GM10266 (cell line): ENCODE data around the gene ROBO1.
"Not testable (repeated sequence)": the region's sequence is repeated elsewhere in the genome, so short reads cannot be mapped to it uniquely, and the experiment has no call there.

Experiments
- DNase-seq: peaks from one replicate; pipeline ENCODE4 v3.0.0; 2012; ENCODE audit errors: extremely low spot score
- TF ChIP-seq, protein P1 (sequence below): IDR thresholded peaks from 2 replicates; pipeline ENCODE4 v1.5.1; 2012; ENCODE audit warnings: mild to moderate bottlenecking, low read depth; ENCODE audit not compliant: control insufficient read depth, insufficient read depth; ENCODE audit errors: missing control alignments

The ROBO1 gene

DNA sequence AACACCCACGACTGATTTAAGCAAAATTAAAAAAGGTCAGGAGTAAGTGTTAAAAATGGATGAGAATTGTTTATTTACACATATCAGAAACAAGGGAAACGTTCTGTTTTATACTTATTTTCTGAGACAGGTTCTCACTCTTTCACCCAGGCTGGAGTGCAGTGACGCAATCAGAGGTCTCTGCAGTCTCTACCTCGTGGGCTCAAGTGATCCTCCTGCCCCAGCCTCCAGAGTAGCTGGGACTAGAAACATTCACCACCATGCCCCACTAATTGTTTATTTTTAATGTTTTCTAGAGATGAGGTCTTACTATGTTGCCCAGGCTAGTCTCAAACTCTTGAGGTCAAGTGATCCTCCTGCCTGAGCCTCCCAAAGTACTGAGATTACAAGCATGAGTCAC lies 1080.3 kb downstream of the ROBO1 start:
- DNase-seq: no peak
- TF ChIP-seq, protein P1, sequence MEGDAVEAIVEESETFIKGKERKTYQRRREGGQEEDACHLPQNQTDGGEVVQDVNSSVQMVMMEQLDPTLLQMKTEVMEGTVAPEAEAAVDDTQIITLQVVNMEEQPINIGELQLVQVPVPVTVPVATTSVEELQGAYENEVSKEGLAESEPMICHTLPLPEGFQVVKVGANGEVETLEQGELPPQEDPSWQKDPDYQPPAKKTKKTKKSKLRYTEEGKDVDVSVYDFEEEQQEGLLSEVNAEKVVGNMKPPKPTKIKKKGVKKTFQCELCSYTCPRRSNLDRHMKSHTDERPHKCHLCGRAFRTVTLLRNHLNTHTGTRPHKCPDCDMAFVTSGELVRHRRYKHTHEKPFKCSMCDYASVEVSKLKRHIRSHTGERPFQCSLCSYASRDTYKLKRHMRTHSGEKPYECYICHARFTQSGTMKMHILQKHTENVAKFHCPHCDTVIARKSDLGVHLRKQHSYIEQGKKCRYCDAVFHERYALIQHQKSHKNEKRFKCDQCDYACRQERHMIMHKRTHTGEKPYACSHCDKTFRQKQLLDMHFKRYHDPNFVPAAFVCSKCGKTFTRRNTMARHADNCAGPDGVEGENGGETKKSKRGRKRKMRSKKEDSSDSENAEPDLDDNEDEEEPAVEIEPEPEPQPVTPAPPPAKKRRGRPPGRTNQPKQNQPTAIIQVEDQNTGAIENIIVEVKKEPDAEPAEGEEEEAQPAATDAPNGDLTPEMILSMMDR: no peak

DNA sequence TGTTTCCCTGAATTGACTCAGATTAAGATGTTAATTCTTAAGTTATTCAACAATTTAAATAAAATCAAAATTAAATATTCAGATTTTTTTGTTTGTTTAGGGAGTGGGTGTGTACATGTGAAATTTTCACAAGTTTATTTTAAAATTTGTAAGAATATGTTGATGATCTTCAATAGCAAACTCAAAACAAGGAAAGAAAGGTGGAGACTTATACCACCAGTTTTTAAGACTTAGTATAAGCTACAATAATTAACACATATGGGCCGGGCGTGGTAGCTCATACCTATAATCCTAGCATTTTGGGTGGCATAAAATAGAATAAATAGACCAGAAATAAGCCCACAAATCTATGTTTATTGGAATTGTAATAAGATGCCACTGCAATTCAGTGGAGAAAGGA lies 1084.5 kb downstream of the ROBO1 start:
- no peak for DNase-seq
- TF ChIP-seq, protein P1: no peak

DNA sequence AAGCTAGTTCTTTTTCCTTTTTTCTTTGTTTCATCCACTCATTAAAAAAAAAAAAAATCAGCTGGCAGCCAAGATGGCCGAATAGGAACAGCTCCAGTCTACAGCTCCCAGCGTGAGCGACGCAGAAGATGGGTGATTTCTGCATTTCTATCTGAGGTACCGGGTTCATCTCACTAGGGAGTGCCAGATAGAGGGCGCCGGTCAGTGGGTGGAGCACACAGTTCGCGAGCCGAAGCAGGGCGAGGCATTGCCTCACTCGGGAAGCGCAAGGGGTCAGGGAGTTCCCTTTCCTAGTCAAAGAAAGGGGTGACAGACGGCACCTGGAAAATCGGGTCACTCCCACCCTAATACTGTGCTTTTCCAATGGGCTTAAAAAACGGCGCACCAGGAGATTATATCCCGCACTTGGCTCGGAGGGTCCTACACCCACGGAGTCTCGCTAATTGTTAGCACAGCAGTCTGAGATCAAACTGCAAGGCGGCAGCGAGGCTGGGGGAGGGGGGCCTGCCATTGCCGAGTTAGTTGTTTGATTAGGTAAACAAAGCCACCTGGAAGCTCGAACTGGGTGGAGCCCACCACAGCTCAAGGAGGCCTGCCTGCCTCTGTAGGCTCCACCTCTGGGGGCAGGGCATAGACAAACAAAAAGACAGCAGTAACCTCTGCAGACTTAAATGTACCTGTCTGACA lies 1092.5 kb downstream of the ROBO1 start:
- DNase-seq: not testable (repeated sequence)

DNA sequence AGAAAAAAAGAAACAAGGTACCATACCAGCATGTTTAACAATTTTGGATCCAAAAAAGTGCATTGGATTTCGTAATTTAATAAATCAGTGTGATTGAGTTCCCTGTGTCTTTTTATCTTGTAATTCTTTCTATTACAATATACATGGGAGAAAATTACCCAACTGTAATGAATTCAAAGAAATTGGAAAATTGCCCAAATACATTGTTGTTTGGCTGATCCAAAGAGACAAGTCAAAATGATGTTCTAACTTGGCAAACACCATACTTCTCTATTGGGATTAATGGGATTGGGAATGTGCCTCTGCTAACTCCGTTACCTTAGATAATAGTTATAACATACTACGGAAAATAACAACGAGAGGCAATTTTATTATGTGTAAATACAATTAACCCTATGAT lies 1097.1 kb downstream of the ROBO1 start:
- DNase-seq: no peak

DNA sequence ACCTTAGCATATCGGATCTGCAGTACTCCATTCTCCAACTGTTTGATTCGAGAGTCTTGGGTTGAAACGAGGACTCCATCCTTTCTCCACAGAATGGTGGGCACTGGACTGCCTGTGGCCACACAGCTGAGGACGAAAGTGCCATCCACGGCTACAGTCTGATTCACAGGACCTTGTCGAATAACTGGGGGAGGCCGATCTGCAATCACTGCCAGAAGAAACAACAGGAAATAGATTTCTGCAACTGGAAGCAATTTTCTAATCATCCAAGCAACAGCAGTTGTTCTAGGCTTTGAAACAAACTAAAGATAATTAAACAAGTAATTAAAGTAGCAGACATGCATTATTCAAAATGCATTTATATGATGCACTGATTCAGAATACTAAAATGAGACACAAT lies 1097.7 kb downstream of the ROBO1 start:
- DNase-seq: no peak
- TF ChIP-seq, protein P1: no peak

More for the DNA sequence above, 1097.1 kb downstream of the ROBO1 start:
- TF ChIP-seq, protein P1: no peak

DNA sequence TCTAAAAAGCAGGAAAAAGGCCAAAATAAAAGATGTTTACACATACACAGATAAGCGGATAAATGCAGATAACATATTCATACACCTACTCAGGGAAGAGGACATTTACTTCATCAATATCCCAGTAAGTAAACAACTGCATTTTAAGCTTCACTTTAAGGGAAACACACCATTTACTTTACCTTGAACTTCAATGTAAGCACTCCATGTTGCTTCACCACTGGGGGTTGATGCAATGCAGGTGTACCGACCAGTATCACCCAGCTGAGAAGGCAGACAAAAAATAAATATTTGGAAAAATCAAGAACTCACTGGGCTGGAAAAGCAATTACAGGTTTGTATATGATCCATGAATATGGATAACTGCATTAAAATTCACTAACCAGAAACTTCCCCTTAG lies 1099.5 kb downstream of the ROBO1 start:
- no peak for DNase-seq

DNA sequence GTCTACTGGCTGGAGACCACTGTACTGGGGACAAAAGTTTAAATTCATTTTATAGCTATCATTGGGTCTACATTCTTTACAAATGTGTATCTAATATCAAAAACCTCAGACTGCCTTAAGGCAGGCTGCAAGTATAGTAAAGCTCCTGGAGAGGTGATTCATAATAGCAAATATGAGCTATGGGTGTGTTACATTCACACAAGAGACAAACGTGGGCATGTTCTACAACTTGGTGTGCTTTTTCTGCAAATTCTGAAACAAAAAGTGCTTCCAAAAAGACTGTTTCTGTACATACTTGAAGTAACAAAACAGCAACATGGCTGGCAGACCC lies 1101.4 kb downstream of the ROBO1 start:
- DNase-seq: no peak
- TF ChIP-seq, protein P1: no peak

More for the DNA sequence above, 1099.5 kb downstream of the ROBO1 start:
- TF ChIP-seq, protein P1: no peak
